MCF 10A (cell line): ENCODE data around the gene PCBD2. TPM values are rescaled to one million over a fixed set of nuclear protein-coding genes. Genes with fewer than 3 reads are reported as not detected.

Experiments
- BruUV-seq: library from RNA; stranded (reverse); fragments of 400-500 nt; replicated peaks from 2 replicates; lab custom pipeline; 2021; lab: Mats Ljungman, UMichigan
- CTCF ChIA-PET: fragments of 300-600 bp; sonication (Branson Sonifier 250); formaldehyde crosslinking; extraction: SDS; loops from one replicate; lab custom pipeline; 2021; ENCODE audit warnings: antibody characterized with exemption, inconsistent platforms; lab: Yijun Ruan, JAX
- POLR2A ChIA-PET: fragments of 300-600, 350-650 bp; sonication (Branson Sonifier 250); formaldehyde crosslinking; extraction: SDS; loops from one replicate; lab custom pipeline; 2020; ENCODE audit warnings: antibody characterized with exemption, inconsistent platforms; lab: Yijun Ruan, JAX
- DNase-seq: peaks from one replicate; pipeline ENCODE4 v3.0.0-alpha.2; 2018; ENCODE audit not compliant: unreplicated experiment
- H3K27ac Mint-ChIP-seq: one replicate; pipeline ENCODE4 v1.8.0; 2022; ENCODE audit warnings: mild to moderate bottlenecking, low read depth, mixed read lengths; ENCODE audit not compliant: unreplicated experiment
- H3K27me3 Mint-ChIP-seq: one replicate; pipeline ENCODE4 v1.8.0; 2022; ENCODE audit warnings: mixed read lengths; ENCODE audit not compliant: insufficient read depth, unreplicated experiment
- H3K36me3 Mint-ChIP-seq: one replicate; pipeline ENCODE4 v1.8.0; 2022; ENCODE audit warnings: mild to moderate bottlenecking, moderate library complexity, mixed read lengths; ENCODE audit not compliant: insufficient read depth, unreplicated experiment
- H3K4me1 Mint-ChIP-seq: one replicate; pipeline ENCODE4 v1.8.0; 2022; ENCODE audit warnings: mixed read lengths; ENCODE audit not compliant: insufficient read depth, unreplicated experiment
- H3K4me3 Mint-ChIP-seq: one replicate; pipeline ENCODE4 v1.8.0; 2022; ENCODE audit warnings: mild to moderate bottlenecking, moderate library complexity, mixed read lengths; ENCODE audit not compliant: unreplicated experiment
- H3K9me3 Mint-ChIP-seq: one replicate; pipeline ENCODE4 v1.8.0; 2022; ENCODE audit warnings: mixed read lengths; ENCODE audit not compliant: unreplicated experiment
- CTCF ChIP-seq: fragments of 200-600 bp; IDR thresholded peaks from one replicate; pipeline ENCODE4 v1.8.0; 2022; ENCODE audit warnings: antibody characterized with exemption, mild to moderate bottlenecking; ENCODE audit not compliant: unreplicated experiment
- intact Hi-C: fragments of 100-400 bp; cut with micrococcal nuclease; formaldehyde crosslinking; loops from 2 replicates; pipeline ENCODE4 v1.14.1; 2022
- total RNA-seq: library from RNA; stranded (reverse); gene quantifications from 2 replicates; pipeline ENCODE4 v1.2.3, GENCODE V29; 2022

PCBD2 gene
- total RNA-seq, 1 experiment from 2014 or later: 27.3 TPM

GRCh38 chr5:134964359-134965270 lies 59.7 kb downstream of the PCBD2 start:
- BruUV-seq: no TSS peak
- Mint-ChIP-seq H3K4me1 (no peaks in the 10 kb centered on the region), H3K36me3 (peaks cover 72% of the 10 kb centered on the region), H3K4me3 (no peak overlapping the region), H3K27me3 (no peaks in the 10 kb centered on the region), H3K27ac (no peak overlapping the region), H3K9me3 (no peaks in the 10 kb centered on the region)
- intact Hi-C loops: no loop called here
- ChIA-PET CTCF (interaction anchor here (0.6 to 1.2 kb wide), 4 partner anchors 13 to 783 kb away, joined by 3 to 5 read pairs (median 4); no protein-coding TSS in a partner anchor), POLR2A (interaction anchor here (0.7 to 1.2 kb wide), 4 partner anchors 9 to 68 kb away, joined by 3 to 5 read pairs (median 4); no protein-coding TSS in a partner anchor)
- no peak for TF ChIP-seq CTCF
- no peak for DNase-seq

- peaks cover 72% of the 10 kb centered on the region for H3K36me3 Mint-ChIP-seq
- no peak overlapping the region for H3K27ac Mint-ChIP-seq
- TF ChIP-seq CTCF: no peak
- no peak for DNase-seq
- POLR2A ChIA-PET: interaction anchor here (0.6 to 1.2 kb wide), 5 partner anchors 8 to 326 kb away, joined by 3 to 5 read pairs (median 3); no protein-coding TSS in a partner anchor
- no peaks in the 10 kb centered on the region for H3K27me3 Mint-ChIP-seq
- H3K4me3 Mint-ChIP-seq: no peak overlapping the region
- BruUV-seq: no TSS peak
- H3K4me1 Mint-ChIP-seq: no peaks in the 10 kb centered on the region
- no peaks in the 10 kb centered on the region for H3K9me3 Mint-ChIP-seq
- intact Hi-C loops: no loop called here
- CTCF ChIA-PET: interaction anchor here (1.0 kb wide), 1 partner anchor 14 kb away, joined by 4 read pairs; no protein-coding TSS in a partner anchor
These were observed 60.4 kb downstream of the PCBD2 start for GRCh38 chr5:134965271-134965825.

GRCh38 chr5:134967607-134968006 lies 62.7 kb downstream of the PCBD2 start, which contains the start of gene CATSPER3:
TSS of gene CATSPER3 (plus strand) at chr5:134967907. CDS start at chr5:134967992, 85 bp downstream.
- Mint-ChIP-seq H3K27ac (no peak within 1 kb of the TSS), H3K4me3 (no peak within 1 kb of the TSS), H3K9me3 (no peaks in the 10 kb centered on the region), H3K4me1 (no peaks in the 10 kb centered on the region), H3K27me3 (no peaks in the 10 kb centered on the region), H3K36me3 (peaks cover 51% of the 10 kb centered on the region)
- intact Hi-C loops: no loop called here
- ChIA-PET POLR2A (no interaction called here), CTCF (no interaction called here)
- TF ChIP-seq CTCF: no peak
- BruUV-seq: no TSS peak
- no peak for DNase-seq

GRCh38 chr5:134968055-134968454 lies 63.1 kb downstream of the PCBD2 start:
- no peak for DNase-seq
- TF ChIP-seq CTCF: no peak
- BruUV-seq: no TSS peak
- Mint-ChIP-seq H3K4me3 (no peak overlapping the region), H3K27me3 (no peaks in the 10 kb centered on the region), H3K4me1 (no peaks in the 10 kb centered on the region), H3K27ac (no peak overlapping the region), H3K36me3 (peaks cover 49% of the 10 kb centered on the region), H3K9me3 (no peaks in the 10 kb centered on the region)
- intact Hi-C loops: no loop called here
- POLR2A ChIA-PET: no interaction called here
- CTCF ChIA-PET: no interaction called here
